GM21515 (cell line): ENCODE measurements around the gene CAND2.
"Not testable (repeated sequence)": the region's sequence is repeated elsewhere in the genome, so short reads cannot be mapped to it uniquely, and the experiment has no call there.

Experiments
- ATAC-seq: cut with Tn5 transposase; IDR thresholded peaks from one replicate; pipeline ENCODE4 v1.9.1; 2021; ENCODE audit not compliant: unreplicated experiment

Gene CAND2

GRCh38 chr3:12854565-12854964 is 58.1 kb downstream of the CAND2 start:
- ATAC-seq: no peak

- no peak for ATAC-seq
These were observed 60.1 kb downstream of the CAND2 start for GRCh38 chr3:12856626-12857025.

GRCh38 chr3:12859840-12860239 is 63.4 kb downstream of the CAND2 start:
- ATAC-seq: no peak

GRCh38 chr3:12861611-12862010 is 65.1 kb downstream of the CAND2 start:
- no peak for ATAC-seq

GRCh38 chr3:12862387-12862786 is 65.9 kb downstream of the CAND2 start:
- no peak for ATAC-seq

GRCh38 chr3:12865271-12865670 is 68.8 kb downstream of the CAND2 start:
- ATAC-seq: no peak

- no peak for ATAC-seq
These were observed 70.4 kb downstream of the CAND2 start for GRCh38 chr3:12866836-12867235.

- ATAC-seq: peak; percentile 51
These were observed 71.9 kb downstream of the CAND2 start for GRCh38 chr3:12868039-12869034.

GRCh38 chr3:12869035-12869621 is 72.6 kb downstream of the CAND2 start:
- no peak for ATAC-seq

- ATAC-seq: peak; percentile 45
These were observed 74.5 kb downstream of the CAND2 start for GRCh38 chr3:12870942-12871341.

GRCh38 chr3:12871404-12871983 is 75.0 kb downstream of the CAND2 start:
- ATAC-seq: no peak

GRCh38 chr3:12875857-12876836 is 79.7 kb downstream of the CAND2 start:
- no peak for ATAC-seq

- no peak for ATAC-seq
These were observed 80.6 kb downstream of the CAND2 start for GRCh38 chr3:12877040-12877439.

GRCh38 chr3:12878141-12878574 is 81.7 kb downstream of the CAND2 start:
- no peak for ATAC-seq

GRCh38 chr3:12878758-12879157 is 82.3 kb downstream of the CAND2 start:
- not testable (repeated sequence) for ATAC-seq

- ATAC-seq: no peak
These were observed 82.8 kb downstream of the CAND2 start for GRCh38 chr3:12879191-12879815.

GRCh38 chr3:12881858-12882257 is 85.4 kb downstream of the CAND2 start:
- ATAC-seq: not testable (repeated sequence)

- no peak for ATAC-seq
These were observed 86.1 kb downstream of the CAND2 start for GRCh38 chr3:12882336-12883310.

- ATAC-seq: no peak
These were observed 87.8 kb downstream of the CAND2 start for GRCh38 chr3:12884186-12884680.
